ENCODE measurements around the gene FBXW11. TPM values are rescaled to one million over a fixed set of nuclear protein-coding genes. Genes with fewer than 3 reads are reported as not detected.

Gene FBXW11
- total RNA-seq, 1 experiment from 2014 or later, result 85.3 TPM

DNA sequence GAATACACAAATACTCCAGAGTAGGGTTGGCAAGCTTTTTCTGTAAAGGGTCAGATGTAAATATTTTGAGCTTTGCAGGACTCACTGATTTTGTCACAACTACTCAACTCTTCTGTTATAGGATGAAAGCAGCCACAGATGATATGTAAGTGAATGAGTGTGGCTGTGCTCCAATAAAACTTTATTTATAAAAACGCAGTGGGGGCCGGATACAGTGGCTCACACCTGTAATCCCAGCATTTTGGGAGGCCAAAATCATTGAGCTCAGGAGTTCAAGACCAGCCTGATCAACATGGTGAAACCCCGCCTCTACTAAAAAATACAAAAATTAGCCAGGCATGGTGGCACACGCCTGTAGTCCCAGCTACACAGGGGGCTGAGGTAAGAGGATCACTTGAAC, 69.1 kb downstream of the FBXW11 start:
- H3K4ac ChIP-seq (ENCODE audit: low read depth, low read length), result no peak overlapping the region
- no peak overlapping the region for H3K9ac ChIP-seq (ENCODE audit: extremely low read depth, insufficient read length, low read length)
- Mint-ChIP-seq H3K4me3 (no peak overlapping the region), H3K36me3 (ENCODE audit: insufficient read depth in 1 of 3, low read depth in 3 of 3) (peaks cover 2 to 22% (median 6%) of the 10 kb centered on the region in 3 experiments; a peak in 6 of 7 replicates), H3K27ac (no peak overlapping the region), H3K4me1 (peaks cover 16% of the 10 kb centered on the region in 2 experiments), H3K27me3 (ENCODE audit: low read depth) (no peaks in the 10 kb centered on the region), H3K9me3 (peaks cover 3 to 4% of the 10 kb centered on the region in 2 experiments; a peak in 4 of 5 replicates)
- DNase-seq, result no peak
- H3K27me3 ChIP-seq (ENCODE audit: insufficient read depth, low read length), result no peaks in the 10 kb centered on the region
- peaks cover 3% of the 10 kb centered on the region for H3K79me1 ChIP-seq (ENCODE audit: insufficient read depth, low read depth, low read length, poor library complexity, severe bottlenecking)
- H2BK5ac ChIP-seq (ENCODE audit: insufficient read length, low read length), result no peak overlapping the region
- no peak overlapping the region for H4K91ac ChIP-seq (ENCODE audit: insufficient read length, low read depth, low read length)
- H3K23ac ChIP-seq (ENCODE audit: insufficient read length, low read depth, low read length), result no peak overlapping the region
- no peak overlapping the region for H2AFZ ChIP-seq (ENCODE audit: low read length)
- WGBS (ENCODE audit: extremely low coverage, insufficient read length, low lambda C conversion rate), result no CpG with 5 or more reads among the region's 4 CpGs
- H2BK120ac ChIP-seq (ENCODE audit: low read depth, low read length, poor library complexity, severe bottlenecking), result no peak overlapping the region
- H4K5ac ChIP-seq (ENCODE audit: insufficient read length, low read depth, low read length), result no peak overlapping the region
- no peak overlapping the region for H2BK20ac ChIP-seq (ENCODE audit: low read depth, low read length, poor library complexity, severe bottlenecking)
- H3T11ph ChIP-seq (ENCODE audit: low read length), result no peak overlapping the region
- no peak overlapping the region for H3K14ac ChIP-seq (ENCODE audit: insufficient read depth, low read length)
- H3K56ac ChIP-seq (ENCODE audit: insufficient read length, low read depth, low read length), result no peak overlapping the region
- no peak overlapping the region for H2BK12ac ChIP-seq (ENCODE audit: insufficient read length, low read depth, low read length)
- peaks cover 2% of the 10 kb centered on the region; the same call in 1 of the 2 replicates for H3K4me1 ChIP-seq (ENCODE audit: insufficient read depth, low read length)
- H3K4me2 ChIP-seq (ENCODE audit: insufficient read depth, insufficient read length, low read length), result no peak overlapping the region
- no peaks in the 10 kb centered on the region for H3K9me3 ChIP-seq (ENCODE audit: control insufficient read depth, low read depth, low read length)
- no peak overlapping the region for H2AK5ac ChIP-seq (ENCODE audit: insufficient read length, low read length)
- no peak overlapping the region for H3K18ac ChIP-seq (ENCODE audit: insufficient read length, low read depth, low read length)
- no peaks in the 10 kb centered on the region for H3K23me2 ChIP-seq (ENCODE audit: insufficient read length, low read depth, low read length, poor library complexity, severe bottlenecking)
- H2BK15ac ChIP-seq (ENCODE audit: low read depth, low read length), result no peak overlapping the region
- no peak overlapping the region for H4K8ac ChIP-seq (replicated peaks; ENCODE audit: insufficient read length, low read depth, low read length)
- H3K27ac ChIP-seq (ENCODE audit: insufficient read length, low read depth, low read length), result no peak overlapping the region
- TF ChIP-seq, protein P1, sequence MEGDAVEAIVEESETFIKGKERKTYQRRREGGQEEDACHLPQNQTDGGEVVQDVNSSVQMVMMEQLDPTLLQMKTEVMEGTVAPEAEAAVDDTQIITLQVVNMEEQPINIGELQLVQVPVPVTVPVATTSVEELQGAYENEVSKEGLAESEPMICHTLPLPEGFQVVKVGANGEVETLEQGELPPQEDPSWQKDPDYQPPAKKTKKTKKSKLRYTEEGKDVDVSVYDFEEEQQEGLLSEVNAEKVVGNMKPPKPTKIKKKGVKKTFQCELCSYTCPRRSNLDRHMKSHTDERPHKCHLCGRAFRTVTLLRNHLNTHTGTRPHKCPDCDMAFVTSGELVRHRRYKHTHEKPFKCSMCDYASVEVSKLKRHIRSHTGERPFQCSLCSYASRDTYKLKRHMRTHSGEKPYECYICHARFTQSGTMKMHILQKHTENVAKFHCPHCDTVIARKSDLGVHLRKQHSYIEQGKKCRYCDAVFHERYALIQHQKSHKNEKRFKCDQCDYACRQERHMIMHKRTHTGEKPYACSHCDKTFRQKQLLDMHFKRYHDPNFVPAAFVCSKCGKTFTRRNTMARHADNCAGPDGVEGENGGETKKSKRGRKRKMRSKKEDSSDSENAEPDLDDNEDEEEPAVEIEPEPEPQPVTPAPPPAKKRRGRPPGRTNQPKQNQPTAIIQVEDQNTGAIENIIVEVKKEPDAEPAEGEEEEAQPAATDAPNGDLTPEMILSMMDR (conservative IDR thresholded peaks at IDR 0.05), result no peak
- no peaks in the 10 kb centered on the region for H4K20me1 ChIP-seq (ENCODE audit: control insufficient read depth, insufficient read depth, insufficient read length)
- H3K79me2 ChIP-seq (ENCODE audit: insufficient read depth, low read length), result peaks cover 17% of the 10 kb centered on the region; the same call in 1 of the 2 replicates
